ENCODE results near the gene TAF15.

DNA sequence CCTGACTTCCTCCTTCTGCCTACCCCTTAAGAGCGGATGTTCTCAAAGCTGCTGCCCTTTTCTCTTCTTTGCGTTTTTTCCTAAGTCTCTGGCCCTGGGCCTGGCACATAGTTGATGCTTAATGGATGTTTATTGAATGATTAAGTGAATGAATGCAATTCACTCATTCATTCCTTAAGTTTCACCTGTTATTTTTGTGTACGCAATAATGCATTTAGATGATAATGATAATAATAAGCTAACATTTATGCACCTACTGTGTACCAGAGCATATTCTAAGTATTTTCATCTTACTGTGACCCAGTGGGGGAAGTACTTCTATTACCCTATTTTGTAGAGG lies 66.5 kb downstream of the TAF15 start:
- TF ChIP-seq CTCF (conservative IDR thresholded peaks at IDR 0.05): no peak
- no peak for TF ChIP-seq EZH2 (IDR thresholded peaks at IDR 0.05; ENCODE audit: low read depth)

Data from PC-9 (cell line).